PC-9 (cell line): ENCODE data around the gene KIAA1217.

Source experiments
- EZH2 ChIP-seq: fragments of 200-600 bp; sonication (generic); IDR thresholded peaks from 2 replicates; pipeline ENCODE4 v1.8.0; 2017; ENCODE audit warnings: antibody characterized with exemption, low read depth
- TF ChIP-seq, protein P1 (sequence below): fragments of 200-600 bp; sonication (generic); conservative IDR thresholded peaks from 2 replicates; pipeline ENCODE4 v1.6.1; 2017; ENCODE audit warnings: mixed run types, antibody characterized with exemption, mild to moderate bottlenecking, moderate library complexity

DNA sequence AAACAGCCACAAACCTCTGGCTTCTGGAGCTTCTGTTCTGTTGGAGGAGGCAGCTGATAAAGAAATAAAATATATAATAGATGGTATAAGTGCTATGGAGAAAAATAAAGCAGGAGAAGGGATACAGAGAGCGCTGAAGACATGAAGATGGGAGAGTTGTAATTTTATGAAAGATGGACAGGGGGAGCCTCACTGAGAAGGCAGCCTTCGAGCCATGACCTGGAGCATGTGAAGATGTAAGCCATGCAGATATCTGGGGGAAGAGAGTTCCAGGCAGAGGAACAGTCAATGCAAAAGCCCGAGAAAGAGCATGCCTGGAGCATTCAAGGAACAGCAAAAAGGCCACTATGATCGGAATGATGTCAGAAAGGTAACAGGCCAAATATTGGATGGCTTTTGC, 187.5 kb downstream of the KIAA1217 start:
- TF ChIP-seq, protein P1, sequence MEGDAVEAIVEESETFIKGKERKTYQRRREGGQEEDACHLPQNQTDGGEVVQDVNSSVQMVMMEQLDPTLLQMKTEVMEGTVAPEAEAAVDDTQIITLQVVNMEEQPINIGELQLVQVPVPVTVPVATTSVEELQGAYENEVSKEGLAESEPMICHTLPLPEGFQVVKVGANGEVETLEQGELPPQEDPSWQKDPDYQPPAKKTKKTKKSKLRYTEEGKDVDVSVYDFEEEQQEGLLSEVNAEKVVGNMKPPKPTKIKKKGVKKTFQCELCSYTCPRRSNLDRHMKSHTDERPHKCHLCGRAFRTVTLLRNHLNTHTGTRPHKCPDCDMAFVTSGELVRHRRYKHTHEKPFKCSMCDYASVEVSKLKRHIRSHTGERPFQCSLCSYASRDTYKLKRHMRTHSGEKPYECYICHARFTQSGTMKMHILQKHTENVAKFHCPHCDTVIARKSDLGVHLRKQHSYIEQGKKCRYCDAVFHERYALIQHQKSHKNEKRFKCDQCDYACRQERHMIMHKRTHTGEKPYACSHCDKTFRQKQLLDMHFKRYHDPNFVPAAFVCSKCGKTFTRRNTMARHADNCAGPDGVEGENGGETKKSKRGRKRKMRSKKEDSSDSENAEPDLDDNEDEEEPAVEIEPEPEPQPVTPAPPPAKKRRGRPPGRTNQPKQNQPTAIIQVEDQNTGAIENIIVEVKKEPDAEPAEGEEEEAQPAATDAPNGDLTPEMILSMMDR, result no peak
- TF ChIP-seq EZH2, result no peak
